GM10266 (cell line): ENCODE data around the gene GNAI3.

Source experiments
- DNase-seq: peaks from one replicate; pipeline ENCODE4 v3.0.0; 2012; ENCODE audit errors: extremely low spot score
- CTCF ChIP-seq: IDR thresholded peaks from 2 replicates; pipeline ENCODE4 v1.5.1; 2012; ENCODE audit warnings: mild to moderate bottlenecking, low read depth; ENCODE audit not compliant: control insufficient read depth, insufficient read depth; ENCODE audit errors: missing control alignments

The GNAI3 gene

GRCh38 chr1:109532365-109533136 is 15.9 kb upstream of the GNAI3 start:
- DNase-seq, result peak; percentile 82
- TF ChIP-seq CTCF, result peak; percentile 99

- TF ChIP-seq CTCF, result no peak
- no peak for DNase-seq
Measured at GRCh38 chr1:109534307-109534858, 14.0 kb upstream of the GNAI3 start.

DNA sequence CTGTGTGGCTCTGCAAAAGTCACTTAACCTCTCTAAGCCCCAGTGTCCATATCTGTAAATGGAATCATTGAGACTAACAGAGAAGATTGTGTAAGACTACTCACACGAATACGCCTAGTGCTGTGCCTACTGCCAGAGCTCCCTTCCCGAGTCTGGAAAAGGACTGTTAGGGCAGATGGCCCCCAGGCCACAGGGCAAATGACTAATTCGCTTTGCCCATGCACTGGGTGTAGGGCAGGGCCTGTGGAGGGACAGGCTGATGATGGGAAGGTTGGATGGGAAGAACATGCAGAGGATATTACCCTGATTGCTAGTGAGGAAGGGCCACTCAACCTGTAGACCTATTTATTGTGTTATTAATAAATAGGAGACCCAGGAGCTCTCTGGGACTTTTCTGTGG is 12.9 kb upstream of the GNAI3 start:
- no peak for DNase-seq
- no peak for TF ChIP-seq CTCF

GRCh38 chr1:109535971-109536491 is 12.4 kb upstream of the GNAI3 start:
- TF ChIP-seq CTCF, result no peak
- DNase-seq, result no peak

DNA sequence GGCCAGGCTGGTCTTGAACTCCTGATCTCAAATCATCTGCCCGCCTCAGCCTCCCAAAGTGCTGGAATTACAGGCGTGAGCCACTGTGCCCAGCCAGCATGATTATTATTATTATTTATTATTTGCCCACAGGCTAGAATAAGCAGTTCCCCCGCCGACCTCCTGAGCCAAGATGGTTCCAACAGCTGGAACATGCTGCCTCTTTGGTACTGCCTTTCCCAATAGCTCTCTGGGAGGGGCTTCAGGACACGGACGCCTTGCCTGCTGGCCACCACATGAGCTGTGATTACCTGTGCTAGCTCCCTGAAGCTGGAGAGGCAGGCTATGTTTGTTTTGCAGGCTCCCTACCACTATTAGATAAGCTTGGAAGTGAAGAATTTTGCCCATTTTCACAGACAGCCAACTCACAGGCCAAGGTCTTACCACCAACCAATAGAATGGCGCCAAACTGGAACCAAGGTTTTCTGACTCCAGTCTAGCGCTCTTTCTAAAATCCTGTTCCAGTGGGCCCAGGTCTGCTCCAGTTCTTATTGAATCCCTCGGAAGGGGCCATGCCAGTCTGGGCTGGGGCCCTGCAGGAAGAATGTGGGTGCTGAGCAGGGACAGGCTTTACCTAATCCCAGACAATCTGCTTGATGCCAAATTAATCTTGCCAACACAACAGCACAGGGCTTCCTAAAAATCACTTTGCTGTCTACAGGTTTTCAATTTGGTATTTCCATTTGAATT is 10.8 kb upstream of the GNAI3 start:
- DNase-seq, result no peak
- TF ChIP-seq CTCF, result no peak

GRCh38 chr1:109538827-109539555 is 9.4 kb upstream of the GNAI3 start:
- no peak for TF ChIP-seq CTCF
- DNase-seq, result no peak
